Thyroid gland (tissue), 4 donors: ENCODE results near the gene IKZF1.

Experiments used
- CTCF ChIP-seq, 6 experiments: fragments of 200-600 bp in 3 of 6; fragments of 450-650 bp in 3 of 6; sonication (generic) in 3 of 6; IDR thresholded peaks; one replicate each; pipeline ENCODE4 v1.5.1; 2016 to 2019; ENCODE audit warnings: antibody characterized with exemption in 6 of 6, mild to moderate bottlenecking in 2 of 6, inconsistent platforms in 1 of 6, moderate library complexity in 1 of 6
- POLR2A ChIP-seq, 2 donors: fragments of 450-650 bp; IDR thresholded peaks; one replicate each; pipeline ENCODE4 v1.6.1; 2017; ENCODE audit warnings: antibody characterized with exemption in 2 of 2, mild to moderate bottlenecking in 2 of 2, moderate library complexity in 1 of 2

- TF ChIP-seq CTCF (IDR thresholded peaks at IDR 0.05) (no peak), POLR2A (IDR thresholded peaks at IDR 0.05) (no peak)
These were observed 21.5 kb upstream of the IKZF1 start for GRCh38 chr7:50282813-50283605.
